Ishikawa (cell line): ENCODE data around the gene MKLN1.

Experiments
- FOXM1 ChIP-seq: IDR thresholded peaks from 2 replicates; pipeline ENCODE4 v1.6.1; 2012; ENCODE audit warnings: low read depth, borderline replicate concordance
- TF ChIP-seq, protein P1 (sequence below): IDR thresholded peaks from 2 replicates; pipeline ENCODE4 v1.6.1; 2012
- TF ChIP-seq, protein P2 (sequence below): IDR thresholded peaks from 2 replicates; pipeline ENCODE4 v1.6.1; 2012; ENCODE audit warnings: low read depth, mild to moderate bottlenecking

DNA sequence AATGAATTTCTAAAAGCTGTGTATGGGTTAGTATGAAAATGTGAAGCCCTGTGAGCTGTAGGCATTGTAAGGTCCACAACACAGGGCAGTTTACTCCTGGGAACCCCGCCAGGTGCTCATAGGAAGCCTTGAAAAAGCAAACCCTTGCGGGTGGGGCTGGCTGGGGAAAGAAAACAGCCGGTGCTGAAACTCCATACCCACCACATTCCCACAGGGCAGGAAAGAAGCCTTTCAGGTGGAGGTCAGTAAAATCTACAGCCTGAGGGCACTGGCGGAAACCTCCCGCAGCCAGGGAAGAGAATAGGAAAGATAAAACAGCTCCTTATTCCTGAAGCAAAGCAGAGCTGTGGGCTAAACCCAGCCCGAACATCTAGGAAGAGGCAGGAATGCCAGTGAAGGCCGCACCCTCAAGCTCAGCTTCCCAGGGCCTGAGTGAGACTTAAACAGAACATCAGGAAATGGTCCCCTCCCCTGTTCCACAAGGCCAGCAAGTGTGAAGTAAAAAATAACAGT lies 194.0 kb downstream of the MKLN1 start:
- TF ChIP-seq, protein P1, sequence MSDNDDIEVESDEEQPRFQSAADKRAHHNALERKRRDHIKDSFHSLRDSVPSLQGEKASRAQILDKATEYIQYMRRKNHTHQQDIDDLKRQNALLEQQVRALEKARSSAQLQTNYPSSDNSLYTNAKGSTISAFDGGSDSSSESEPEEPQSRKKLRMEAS = peak; percentile 38
- TF ChIP-seq FOXM1 = 0 out of 2 replicates have a peak, but pooled peaks have one; percentile 33
- TF ChIP-seq, protein P2, sequence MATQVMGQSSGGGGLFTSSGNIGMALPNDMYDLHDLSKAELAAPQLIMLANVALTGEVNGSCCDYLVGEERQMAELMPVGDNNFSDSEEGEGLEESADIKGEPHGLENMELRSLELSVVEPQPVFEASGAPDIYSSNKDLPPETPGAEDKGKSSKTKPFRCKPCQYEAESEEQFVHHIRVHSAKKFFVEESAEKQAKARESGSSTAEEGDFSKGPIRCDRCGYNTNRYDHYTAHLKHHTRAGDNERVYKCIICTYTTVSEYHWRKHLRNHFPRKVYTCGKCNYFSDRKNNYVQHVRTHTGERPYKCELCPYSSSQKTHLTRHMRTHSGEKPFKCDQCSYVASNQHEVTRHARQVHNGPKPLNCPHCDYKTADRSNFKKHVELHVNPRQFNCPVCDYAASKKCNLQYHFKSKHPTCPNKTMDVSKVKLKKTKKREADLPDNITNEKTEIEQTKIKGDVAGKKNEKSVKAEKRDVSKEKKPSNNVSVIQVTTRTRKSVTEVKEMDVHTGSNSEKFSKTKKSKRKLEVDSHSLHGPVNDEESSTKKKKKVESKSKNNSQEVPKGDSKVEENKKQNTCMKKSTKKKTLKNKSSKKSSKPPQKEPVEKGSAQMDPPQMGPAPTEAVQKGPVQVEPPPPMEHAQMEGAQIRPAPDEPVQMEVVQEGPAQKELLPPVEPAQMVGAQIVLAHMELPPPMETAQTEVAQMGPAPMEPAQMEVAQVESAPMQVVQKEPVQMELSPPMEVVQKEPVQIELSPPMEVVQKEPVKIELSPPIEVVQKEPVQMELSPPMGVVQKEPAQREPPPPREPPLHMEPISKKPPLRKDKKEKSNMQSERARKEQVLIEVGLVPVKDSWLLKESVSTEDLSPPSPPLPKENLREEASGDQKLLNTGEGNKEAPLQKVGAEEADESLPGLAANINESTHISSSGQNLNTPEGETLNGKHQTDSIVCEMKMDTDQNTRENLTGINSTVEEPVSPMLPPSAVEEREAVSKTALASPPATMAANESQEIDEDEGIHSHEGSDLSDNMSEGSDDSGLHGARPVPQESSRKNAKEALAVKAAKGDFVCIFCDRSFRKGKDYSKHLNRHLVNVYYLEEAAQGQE = no peak
